A673 (cell line): ENCODE measurements around the gene SSPN. TPM values are rescaled to one million over a fixed set of nuclear protein-coding genes. Genes with fewer than 3 reads are reported as not detected.

Experiments used
- BruUV-seq: library from RNA; stranded (reverse); fragments of 400-500 nt; replicated peaks from 2 replicates; lab custom pipeline; 2021; lab: Mats Ljungman, UMichigan
- CTCF ChIA-PET: fragments of 300-600 bp; sonication (Branson Sonifier 250); formaldehyde crosslinking; loops from one replicate; lab custom pipeline; 2022; ENCODE audit warnings: antibody characterized with exemption; lab: Charles Lee
- POLR2A ChIA-PET: fragments of 300-600 bp; sonication (Branson Sonifier 250); formaldehyde crosslinking; loops from one replicate; lab custom pipeline; 2022; ENCODE audit warnings: antibody characterized with exemption; ENCODE audit not compliant: low non-redundant PET; lab: Charles Lee
- DNase-seq: peaks from one replicate; pipeline ENCODE4 v3.0.0-alpha.2; 2015; ENCODE audit warnings: low spot score
- H3K27ac ChIP-seq: fragments of 200-600 bp; sonication (generic); 2 replicates; pipeline ENCODE4 v1.5.1; 2016; ENCODE audit warnings: mixed run types, low read depth, mild to moderate bottlenecking, mixed read lengths, antibody characterized with exemption, low read length; ENCODE audit not compliant: poor library complexity, severe bottlenecking
- H3K27me3 ChIP-seq: fragments of 200-600 bp; sonication (generic); replicated peaks from 2 replicates; pipeline ENCODE4 v1.6.1; 2017; ENCODE audit warnings: mixed run types, low read depth, mild to moderate bottlenecking, mixed read lengths, antibody characterized with exemption, low read length; ENCODE audit not compliant: insufficient read depth, poor library complexity
- H3K36me3 ChIP-seq: fragments of 200-600 bp; sonication (generic); 2 replicates; pipeline ENCODE4 v1.6.1; 2016; ENCODE audit warnings: mixed run types, mild to moderate bottlenecking, mixed read lengths, antibody characterized with exemption, low read length; ENCODE audit not compliant: insufficient read depth, poor library complexity, severe bottlenecking
- H3K4me1 ChIP-seq: fragments of 200-600 bp; sonication (generic); 2 replicates; pipeline ENCODE4 v1.6.1; 2017; ENCODE audit warnings: mixed run types, mild to moderate bottlenecking, mixed read lengths, antibody characterized with exemption, low read length; ENCODE audit not compliant: insufficient read depth, poor library complexity, severe bottlenecking
- H3K4me3 ChIP-seq: fragments of 200-600 bp; sonication (generic); 2 replicates; pipeline ENCODE4 v1.5.1; 2016; ENCODE audit warnings: low read depth, mixed run types, mild to moderate bottlenecking, mixed read lengths, low read length; ENCODE audit not compliant: poor library complexity, severe bottlenecking
- H3K9me3 ChIP-seq: fragments of 200-600 bp; sonication (generic); 2 replicates; pipeline ENCODE4 v1.6.1; 2016; ENCODE audit warnings: mixed run types, low read depth, mild to moderate bottlenecking, mixed read lengths, antibody characterized with exemption, low read length; ENCODE audit not compliant: poor library complexity, severe bottlenecking
- EZH2 ChIP-seq: fragments of 200-600 bp; sonication (generic); IDR thresholded peaks from 2 replicates; pipeline ENCODE4 v1.6.1; 2017; ENCODE audit warnings: borderline replicate concordance, low read depth, mild to moderate bottlenecking, mixed read lengths, antibody characterized with exemption, low read length; ENCODE audit not compliant: poor library complexity, severe bottlenecking
- intact Hi-C: fragments of 100-400 bp; cut with micrococcal nuclease; formaldehyde crosslinking; loops from one replicate; pipeline ENCODE4 v1.10.0; 2022; ENCODE audit not compliant: unreplicated experiment
- total RNA-seq: library from RNA; stranded (reverse); gene quantifications from 2 replicates; pipeline ENCODE4 v1.2.3, GENCODE V29; 2021
- TF ChIP-seq, protein P1 (sequence below): fragments of 300-800, 200-600 bp; sonication (generic); conservative IDR thresholded peaks from 2 replicates; pipeline ENCODE4 v1.5.1; 2017; ENCODE audit warnings: low read depth, mild to moderate bottlenecking, antibody characterized with exemption, low read length, moderate library complexity, mixed read lengths

SSPN gene
- total RNA-seq, 1 experiment from 2014 or later: 9.8 TPM

GRCh38 chr12:26274441-26275312 lies 79.3 kb downstream of the SSPN start:
- DNase-seq: peak; percentile 94
- Histone ChIP-seq H3K36me3 (no peaks in the 10 kb centered on the region), H3K27ac (peak overlapping the region; percentile 78), H3K9me3 (no peaks in the 10 kb centered on the region), H3K4me1 (peaks cover 33% of the 10 kb centered on the region), H3K27me3 (no peaks in the 10 kb centered on the region), H3K4me3 (no peak overlapping the region)
- no peak for TF ChIP-seq EZH2
- TF ChIP-seq, protein P1, sequence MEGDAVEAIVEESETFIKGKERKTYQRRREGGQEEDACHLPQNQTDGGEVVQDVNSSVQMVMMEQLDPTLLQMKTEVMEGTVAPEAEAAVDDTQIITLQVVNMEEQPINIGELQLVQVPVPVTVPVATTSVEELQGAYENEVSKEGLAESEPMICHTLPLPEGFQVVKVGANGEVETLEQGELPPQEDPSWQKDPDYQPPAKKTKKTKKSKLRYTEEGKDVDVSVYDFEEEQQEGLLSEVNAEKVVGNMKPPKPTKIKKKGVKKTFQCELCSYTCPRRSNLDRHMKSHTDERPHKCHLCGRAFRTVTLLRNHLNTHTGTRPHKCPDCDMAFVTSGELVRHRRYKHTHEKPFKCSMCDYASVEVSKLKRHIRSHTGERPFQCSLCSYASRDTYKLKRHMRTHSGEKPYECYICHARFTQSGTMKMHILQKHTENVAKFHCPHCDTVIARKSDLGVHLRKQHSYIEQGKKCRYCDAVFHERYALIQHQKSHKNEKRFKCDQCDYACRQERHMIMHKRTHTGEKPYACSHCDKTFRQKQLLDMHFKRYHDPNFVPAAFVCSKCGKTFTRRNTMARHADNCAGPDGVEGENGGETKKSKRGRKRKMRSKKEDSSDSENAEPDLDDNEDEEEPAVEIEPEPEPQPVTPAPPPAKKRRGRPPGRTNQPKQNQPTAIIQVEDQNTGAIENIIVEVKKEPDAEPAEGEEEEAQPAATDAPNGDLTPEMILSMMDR: no peak
- ChIA-PET POLR2A (no interaction called here), CTCF (interaction anchor here (0.6 to 0.8 kb wide), 2 partner anchors 24 to 156 kb away, joined by 3 to 4 read pairs; no protein-coding TSS in a partner anchor)
- intact Hi-C loops: loop anchor here (10.0 kb wide), 1 partner anchor 150 kb away; the partner anchor contains the start of gene BHLHE41
- BruUV-seq: no TSS peak

DNA sequence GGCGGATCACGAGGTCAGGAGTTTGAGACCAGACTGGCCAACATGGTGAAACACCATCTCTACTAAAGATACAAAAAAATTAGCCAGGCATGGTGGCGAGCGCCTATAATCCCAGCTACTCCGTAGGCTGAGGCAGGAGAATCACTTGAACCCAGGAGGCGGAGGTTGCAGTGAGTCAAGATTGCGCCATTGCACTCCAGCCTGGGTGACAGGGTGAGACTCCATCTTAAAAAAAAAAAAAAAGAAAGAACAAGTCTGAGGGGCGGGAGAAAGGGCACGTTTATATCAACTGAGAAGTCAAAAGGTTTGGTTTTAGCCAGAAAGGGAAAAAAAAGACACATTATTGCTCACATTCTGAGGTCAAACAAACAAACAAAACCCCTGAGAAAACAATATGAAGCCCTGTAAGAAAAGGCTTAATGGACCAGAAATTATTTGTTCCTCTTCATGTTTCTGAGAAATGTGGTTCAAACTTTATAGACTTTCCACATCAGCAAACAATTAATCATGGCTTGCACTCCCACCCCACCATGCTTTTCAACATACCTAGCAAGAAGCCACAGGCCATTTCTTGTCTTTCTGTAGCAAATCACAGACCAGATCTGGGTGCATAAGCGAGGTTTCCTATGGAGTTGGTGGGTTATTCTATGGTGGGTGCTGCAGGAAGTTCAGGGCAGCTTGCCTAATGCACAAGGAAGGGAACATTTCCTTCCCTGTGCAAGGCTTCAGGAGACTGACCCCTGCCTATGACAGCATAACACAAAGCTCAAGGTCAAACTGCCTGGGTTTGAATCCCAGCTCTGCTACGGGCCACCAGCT lies 80.1 kb downstream of the SSPN start:
- no peak overlapping the region for H3K4me3 ChIP-seq
- H3K36me3 ChIP-seq: no peaks in the 10 kb centered on the region
- POLR2A ChIA-PET: no interaction called here
- intact Hi-C loops: loop anchor here (10.0 kb wide), 1 partner anchor 151 kb away; the partner anchor contains the start of gene BHLHE41
- peak overlapping the region; percentile 78 for H3K27ac ChIP-seq
- CTCF ChIA-PET: no interaction called here
- DNase-seq: no peak
- H3K9me3 ChIP-seq: no peaks in the 10 kb centered on the region
- TF ChIP-seq EZH2: no peak
- TF ChIP-seq, protein P1: no peak
- H3K4me1 ChIP-seq: peaks cover 33% of the 10 kb centered on the region
- BruUV-seq: no TSS peak
- no peaks in the 10 kb centered on the region for H3K27me3 ChIP-seq

DNA sequence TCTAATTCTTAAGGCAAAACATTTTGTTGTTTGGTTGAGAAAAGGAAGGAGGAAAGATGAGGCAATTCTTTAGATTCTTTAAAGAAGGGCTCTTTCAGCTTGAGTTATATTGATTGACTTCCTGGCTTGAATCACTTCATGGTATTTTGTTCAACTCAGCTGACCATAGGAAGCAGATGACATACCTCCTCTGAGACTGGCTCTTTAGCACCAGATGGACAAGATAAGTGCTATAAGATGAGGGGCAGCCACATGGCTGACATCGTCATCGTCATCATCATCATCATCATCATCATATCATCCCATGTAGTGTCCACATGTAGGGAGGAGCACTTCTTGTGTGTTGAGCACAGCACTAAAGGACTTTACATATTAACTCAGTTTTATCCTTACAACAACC lies 81.3 kb downstream of the SSPN start:
- Histone ChIP-seq H3K4me3 (no peak overlapping the region), H3K27me3 (no peaks in the 10 kb centered on the region), H3K9me3 (no peaks in the 10 kb centered on the region), H3K27ac (no peak overlapping the region), H3K36me3 (no peaks in the 10 kb centered on the region), H3K4me1 (peaks cover 29% of the 10 kb centered on the region)
- BruUV-seq: no TSS peak
- intact Hi-C loops: loop anchor here (10.0 kb wide), 1 partner anchor 152 kb away; the partner anchor contains the start of gene BHLHE41
- DNase-seq: no peak
- TF ChIP-seq EZH2: no peak
- TF ChIP-seq, protein P1: no peak
- POLR2A ChIA-PET: no interaction called here
- CTCF ChIA-PET: no interaction called here
